ENCODE data around the gene GNG12.

Gene GNG12

DNA sequence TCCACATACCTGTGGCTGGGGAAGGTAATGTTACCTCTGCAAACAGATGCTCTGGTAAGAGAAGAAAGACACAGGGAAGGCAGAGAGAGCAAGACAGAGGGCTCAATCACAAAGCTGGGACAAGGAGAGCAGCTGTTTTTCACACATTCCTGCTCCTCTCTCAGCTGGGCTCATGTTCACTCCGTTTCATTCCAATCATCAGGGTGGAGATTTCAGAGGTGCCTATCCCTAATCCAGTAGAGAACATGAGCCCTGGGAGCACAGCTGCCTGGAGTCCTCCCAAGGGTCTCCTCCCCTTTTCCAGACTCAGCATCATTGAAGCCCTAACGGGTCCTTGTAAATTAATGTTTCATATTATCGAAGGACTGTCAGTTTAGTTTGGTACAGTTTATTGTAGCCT is 128.9 kb downstream of the GNG12 start:
- DNase-seq (ENCODE audit: low spot score): no peak

- DNase-seq (ENCODE audit: low spot score): no peak
These were observed 131.4 kb downstream of the GNG12 start for GRCh38 chr1:67701876-67702275.

DNA sequence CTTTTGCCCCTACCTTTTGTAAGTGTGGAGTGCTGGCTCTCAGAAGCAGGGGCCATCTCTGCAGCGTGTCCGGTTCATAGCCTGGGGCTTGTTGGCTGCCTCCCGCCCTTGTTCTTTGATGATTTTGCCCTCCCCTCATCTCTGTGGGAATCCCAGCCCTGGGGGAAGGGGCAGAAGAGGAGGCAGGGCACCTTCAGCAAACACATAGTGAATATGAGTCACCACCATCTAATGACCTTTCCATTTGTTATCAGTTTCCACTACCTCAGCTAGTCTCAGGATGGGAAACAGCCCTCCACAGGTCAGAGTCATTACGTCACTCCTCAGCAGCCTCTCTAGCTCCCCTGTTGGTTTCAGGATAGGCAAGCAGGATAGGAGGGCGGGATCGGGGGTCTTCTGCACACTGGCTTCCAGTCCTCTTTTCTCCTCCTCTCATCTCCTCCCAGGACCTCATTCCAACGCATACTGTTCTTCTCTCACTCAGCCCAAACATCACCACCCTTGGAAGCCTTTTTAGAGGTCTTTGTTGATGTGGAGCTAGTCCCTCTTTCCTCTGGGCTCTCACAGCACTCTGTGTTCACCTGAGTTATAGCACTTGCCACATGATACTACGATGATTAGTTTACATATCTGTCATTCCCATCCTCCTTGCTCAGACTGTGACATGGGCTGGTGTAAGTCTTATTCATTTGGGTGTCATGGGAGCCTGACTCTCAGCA is 132.4 kb downstream of the GNG12 start:
- peak; percentile 43 for DNase-seq (ENCODE audit: low spot score)

DNA sequence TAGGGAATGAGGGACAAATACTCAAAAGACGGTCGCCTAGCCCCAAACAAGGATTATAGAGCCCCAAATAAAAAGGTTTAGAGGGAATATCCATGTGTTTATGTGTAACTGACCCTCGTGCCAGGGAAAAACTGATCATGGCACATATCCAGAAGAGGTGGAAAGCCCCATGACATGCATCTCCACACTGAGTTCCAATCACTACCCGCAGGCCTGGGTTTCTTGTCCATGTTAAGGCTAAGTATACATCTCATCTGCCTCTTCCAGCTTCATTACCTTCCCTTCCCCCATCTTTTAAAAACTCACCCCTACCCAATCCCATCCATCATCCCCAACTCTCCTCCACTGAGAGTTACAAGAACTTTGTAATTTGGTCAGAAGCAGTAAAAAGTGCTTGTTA is 133.0 kb downstream of the GNG12 start:
- no peak for DNase-seq (ENCODE audit: low spot score)

DNA sequence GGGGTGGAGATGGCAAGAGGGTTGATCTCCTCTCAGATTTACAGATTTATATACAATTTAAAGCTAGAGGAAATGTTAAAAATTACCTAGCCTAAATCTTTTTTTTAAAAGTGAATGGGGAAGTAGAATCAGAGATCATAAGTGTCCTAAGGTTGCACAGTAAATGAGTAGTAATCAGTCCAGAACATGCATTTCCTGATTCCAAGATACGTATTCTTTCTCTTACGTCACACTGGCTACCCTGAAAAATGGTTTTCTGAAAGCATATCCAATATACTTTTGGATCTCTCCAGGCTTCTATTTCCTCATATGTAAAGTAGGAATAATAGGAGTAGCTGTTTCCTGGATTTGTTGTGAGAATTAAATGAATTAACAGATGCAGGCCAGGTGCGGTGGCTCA is 136.6 kb downstream of the GNG12 start:
- no peak for DNase-seq (ENCODE audit: low spot score)

- DNase-seq (ENCODE audit: low spot score): no peak
These were observed 137.3 kb downstream of the GNG12 start for GRCh38 chr1:67695963-67696362.

GRCh38 chr1:67691712-67692111 is 141.6 kb downstream of the GNG12 start:
- no peak for DNase-seq (ENCODE audit: low spot score)

DNA sequence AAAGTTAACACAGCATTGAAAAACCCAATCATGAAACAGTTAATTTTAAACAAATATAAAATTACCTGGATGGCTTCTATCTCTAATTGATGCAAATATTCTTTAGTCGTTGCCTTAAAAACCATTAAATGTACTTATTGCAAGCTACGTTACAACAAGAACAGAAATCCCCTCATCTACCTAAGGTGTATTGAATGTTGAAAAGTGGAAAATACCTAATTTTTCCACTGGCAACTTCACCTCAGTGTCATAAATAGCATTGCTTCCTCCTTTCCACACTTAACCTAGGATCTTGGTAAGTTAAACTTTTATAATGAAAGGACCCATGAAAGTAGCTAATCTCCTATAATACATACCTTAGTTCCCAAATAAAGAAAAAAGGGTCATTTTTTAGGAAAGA is 142.9 kb downstream of the GNG12 start:
- DNase-seq (ENCODE audit: low spot score): no peak

DNA sequence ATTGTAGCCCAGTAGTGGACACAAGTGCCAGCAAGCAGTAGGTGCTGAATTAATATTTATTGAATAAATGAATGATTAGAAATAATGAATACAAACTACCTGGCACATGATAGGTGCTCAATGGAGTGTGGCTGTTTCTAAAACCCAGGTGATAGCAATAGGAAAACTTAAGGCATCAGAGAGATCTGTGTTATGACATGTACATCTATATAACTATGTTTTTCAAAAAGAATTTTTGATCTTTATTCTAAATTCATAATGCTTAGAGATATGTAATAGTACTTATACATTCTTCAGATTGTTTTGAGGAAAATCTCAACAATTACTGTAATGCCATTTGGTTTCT is 143.3 kb downstream of the GNG12 start:
- DNase-seq (ENCODE audit: low spot score): no peak

- DNase-seq (ENCODE audit: low spot score): peak; percentile 39
These were observed 143.8 kb downstream of the GNG12 start for GRCh38 chr1:67689267-67690017.

- peak; percentile 80 for DNase-seq (ENCODE audit: low spot score)
These were observed 144.6 kb downstream of the GNG12 start for GRCh38 chr1:67688526-67689219.

- peak; percentile 90 for DNase-seq (ENCODE audit: low spot score)
These were observed 145.6 kb downstream of the GNG12 start for GRCh38 chr1:67687649-67688048.

- DNase-seq (ENCODE audit: low spot score): peak; percentile 18
These were observed 146.1 kb downstream of the GNG12 start for GRCh38 chr1:67687198-67687545.

GRCh38 chr1:67686267-67687197 is 146.7 kb downstream of the GNG12 start:
- DNase-seq (ENCODE audit: low spot score): peak; percentile 99

- DNase-seq (ENCODE audit: low spot score): peak; percentile 82
These were observed 147.6 kb downstream of the GNG12 start for GRCh38 chr1:67685558-67686266.

- DNase-seq (ENCODE audit: low spot score): peak; percentile 98
These were observed 148.2 kb downstream of the GNG12 start, which contains the start of gene GADD45A for GRCh38 chr1:67685067-67685557. TSS of gene GADD45A (plus strand) at chr1:67685201. CDS start at chr1:67685495, 294 bp downstream.

DNA sequence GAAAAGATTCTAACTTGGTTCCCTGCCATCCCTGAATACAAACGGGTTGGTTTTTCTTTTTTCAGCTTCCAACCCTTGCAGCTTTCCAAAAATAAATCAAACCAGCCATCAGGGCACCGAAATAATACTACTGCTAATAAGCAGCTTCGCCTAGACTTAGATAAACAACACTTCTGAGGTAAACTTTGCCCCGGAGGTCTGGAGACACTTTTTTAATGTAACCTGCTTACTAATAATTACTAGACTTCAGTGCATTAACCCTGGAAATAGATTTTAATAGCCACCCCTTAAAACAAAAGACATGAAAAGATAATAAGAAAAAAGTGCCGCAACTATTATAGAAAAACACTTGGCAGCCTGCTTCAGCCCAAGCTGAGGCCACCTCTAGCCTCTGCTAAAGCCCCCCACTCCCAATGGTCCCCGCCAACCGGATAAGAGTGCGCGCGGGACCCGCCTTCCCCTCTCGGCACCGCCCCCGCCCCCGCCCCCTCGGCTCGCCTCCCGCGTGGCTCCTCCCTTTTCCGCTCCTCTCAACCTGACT is 148.7 kb downstream of the GNG12 start:
- DNase-seq (ENCODE audit: low spot score): no peak

- peak; percentile 96 for DNase-seq (ENCODE audit: low spot score)
These were observed 149.3 kb downstream of the GNG12 start for GRCh38 chr1:67683766-67684525.

- DNase-seq (ENCODE audit: low spot score): peak; percentile 82
These were observed 150.0 kb downstream of the GNG12 start for GRCh38 chr1:67683316-67683715.

DNA sequence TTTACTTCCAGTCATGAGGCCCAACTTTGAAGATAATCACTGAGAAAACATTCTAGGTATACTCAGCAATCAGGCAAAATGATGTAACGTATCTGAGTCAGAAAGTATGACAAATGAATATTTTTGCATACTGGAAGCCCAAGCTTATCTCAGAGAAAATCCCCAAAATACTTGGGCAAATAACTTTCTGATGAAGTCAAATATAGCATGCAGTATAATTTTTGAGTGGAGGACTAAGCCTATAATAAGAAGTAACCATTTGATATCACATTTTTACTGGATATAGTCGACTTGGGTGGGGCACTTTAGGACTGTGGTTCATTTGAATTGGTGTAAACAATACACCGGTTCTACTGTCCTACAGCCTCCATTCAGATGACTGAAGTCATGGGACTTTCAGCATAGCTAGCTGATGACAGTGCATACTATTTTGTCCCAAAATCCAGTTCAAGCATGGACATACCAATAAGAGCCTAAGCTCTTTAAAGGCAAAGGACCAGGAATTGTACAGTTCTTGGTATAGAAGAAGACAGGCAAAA is 150.5 kb downstream of the GNG12 start:
- DNase-seq (ENCODE audit: low spot score): peak; percentile 95
